Choroid plexus epithelial cell (primary cell): Measurements from ENCODE around the gene ADNP2.

Source experiments
- DNase-seq: peaks from one replicate; pipeline ENCODE4 v3.0.0-alpha.2; 2010; ENCODE audit warnings: low read depth
- H3K4me3 ChIP-seq: 2 replicates; pipeline ENCODE4 v1.5.1; 2011; ENCODE audit warnings: low read depth, mild to moderate bottlenecking, control low read depth, low read length, moderate library complexity
- TF ChIP-seq, protein P1 (sequence below): conservative IDR thresholded peaks from 2 replicates; pipeline ENCODE4 v1.5.1; 2011; ENCODE audit warnings: low read depth, mild to moderate bottlenecking, control low read depth, inconsistent platforms, low read length, moderate library complexity

Gene ADNP2

DNA sequence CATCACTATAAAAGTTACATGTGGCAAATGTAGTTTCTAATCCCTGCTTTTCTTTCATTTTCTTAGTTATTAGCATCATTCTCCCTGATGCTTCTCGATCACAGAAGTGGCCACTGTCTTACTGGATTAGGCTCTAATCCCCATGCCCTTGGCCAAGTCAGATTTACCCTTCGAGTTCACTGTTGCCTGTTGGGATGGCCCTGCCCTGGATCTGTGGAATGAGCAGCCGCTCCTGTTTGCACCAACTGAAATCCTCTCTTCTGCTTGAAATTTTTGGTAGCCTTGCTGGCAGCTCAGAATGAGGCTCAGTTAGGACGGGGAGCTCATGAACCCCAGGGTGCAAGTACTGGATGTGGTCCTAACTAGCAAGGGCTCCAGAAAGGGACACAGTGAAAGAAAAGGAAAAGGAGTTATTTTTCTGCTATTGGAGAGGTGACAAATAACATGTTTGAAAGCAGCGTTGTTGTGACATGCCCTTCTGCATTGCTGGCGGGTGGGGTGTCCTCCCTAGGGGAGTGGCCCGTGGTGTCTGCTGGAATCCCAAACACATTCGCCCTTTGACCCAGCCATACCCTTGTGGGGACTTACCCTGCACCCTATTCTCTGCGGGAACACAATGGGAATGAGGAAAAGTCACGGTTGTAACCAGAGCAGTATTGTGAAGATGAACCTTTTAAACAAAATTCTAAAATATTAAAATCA, 40.3 kb upstream of the ADNP2 start:
- H3K4me3 ChIP-seq = no peak overlapping the region
- DNase-seq = no peak
- TF ChIP-seq, protein P1, sequence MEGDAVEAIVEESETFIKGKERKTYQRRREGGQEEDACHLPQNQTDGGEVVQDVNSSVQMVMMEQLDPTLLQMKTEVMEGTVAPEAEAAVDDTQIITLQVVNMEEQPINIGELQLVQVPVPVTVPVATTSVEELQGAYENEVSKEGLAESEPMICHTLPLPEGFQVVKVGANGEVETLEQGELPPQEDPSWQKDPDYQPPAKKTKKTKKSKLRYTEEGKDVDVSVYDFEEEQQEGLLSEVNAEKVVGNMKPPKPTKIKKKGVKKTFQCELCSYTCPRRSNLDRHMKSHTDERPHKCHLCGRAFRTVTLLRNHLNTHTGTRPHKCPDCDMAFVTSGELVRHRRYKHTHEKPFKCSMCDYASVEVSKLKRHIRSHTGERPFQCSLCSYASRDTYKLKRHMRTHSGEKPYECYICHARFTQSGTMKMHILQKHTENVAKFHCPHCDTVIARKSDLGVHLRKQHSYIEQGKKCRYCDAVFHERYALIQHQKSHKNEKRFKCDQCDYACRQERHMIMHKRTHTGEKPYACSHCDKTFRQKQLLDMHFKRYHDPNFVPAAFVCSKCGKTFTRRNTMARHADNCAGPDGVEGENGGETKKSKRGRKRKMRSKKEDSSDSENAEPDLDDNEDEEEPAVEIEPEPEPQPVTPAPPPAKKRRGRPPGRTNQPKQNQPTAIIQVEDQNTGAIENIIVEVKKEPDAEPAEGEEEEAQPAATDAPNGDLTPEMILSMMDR = no peak

DNA sequence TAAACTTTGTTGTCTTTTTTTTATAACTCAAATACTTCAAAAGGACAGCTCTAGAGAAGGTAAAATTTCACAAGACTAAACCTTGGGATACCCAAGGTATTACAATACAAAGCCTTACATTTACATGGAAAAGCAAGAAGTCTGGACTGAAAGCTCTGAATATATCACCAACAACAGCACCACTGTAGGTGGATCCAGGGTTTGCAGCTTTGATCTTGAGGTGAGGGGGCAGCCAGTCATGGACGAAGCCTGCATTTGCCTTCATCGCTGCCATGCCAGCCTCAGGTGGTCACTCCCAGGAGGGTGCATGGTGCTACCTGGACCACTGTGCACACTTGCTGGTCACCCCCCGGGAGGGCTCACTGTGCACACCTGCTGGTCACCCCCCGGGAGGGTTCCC, 38.2 kb upstream of the ADNP2 start:
- DNase-seq = no peak
- TF ChIP-seq, protein P1 = no peak
- no peak overlapping the region for H3K4me3 ChIP-seq

DNA sequence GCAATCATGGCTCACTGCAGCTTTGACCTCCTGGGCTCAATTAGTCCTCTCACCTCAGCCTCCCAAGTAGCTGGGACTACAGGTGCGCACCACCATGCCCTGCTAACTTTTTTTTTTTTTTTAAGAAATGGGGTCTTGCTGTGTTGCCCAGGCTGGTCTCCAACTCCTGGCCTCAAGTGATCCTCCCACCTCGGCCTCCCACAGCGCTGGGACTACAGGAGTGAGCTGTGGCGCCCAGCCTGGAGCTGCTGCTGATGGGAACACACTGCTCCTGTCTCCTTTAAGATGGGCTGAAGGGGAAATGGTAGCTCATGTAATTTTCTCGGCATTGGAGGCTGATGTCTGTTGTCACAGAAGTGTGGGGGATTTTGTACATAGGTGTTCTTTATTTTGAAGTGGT, 34.9 kb upstream of the ADNP2 start:
- no peak overlapping the region for H3K4me3 ChIP-seq
- TF ChIP-seq, protein P1 = no peak
- no peak for DNase-seq

DNA sequence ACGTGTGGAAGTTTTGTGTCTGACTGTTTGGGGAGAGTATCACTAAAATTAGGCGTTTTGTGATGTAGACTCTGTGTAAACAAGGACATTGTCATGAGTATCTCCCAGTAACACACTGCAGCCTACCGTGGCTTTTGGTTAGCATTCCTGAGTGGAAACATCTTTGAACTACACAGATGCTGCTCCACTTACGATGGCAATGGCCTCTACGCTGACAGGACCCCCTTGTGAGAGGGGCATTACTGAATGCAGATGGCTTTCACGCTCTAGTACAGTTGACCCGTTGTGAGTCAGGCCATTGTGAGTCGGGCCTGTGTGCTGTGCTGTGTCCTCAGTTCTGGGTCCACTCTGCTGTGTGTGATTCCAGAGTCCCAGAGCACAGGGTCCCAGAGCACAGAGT, 34.4 kb upstream of the ADNP2 start:
- TF ChIP-seq, protein P1 = no peak
- DNase-seq = peak; percentile 19
- H3K4me3 ChIP-seq = no peak overlapping the region

DNA sequence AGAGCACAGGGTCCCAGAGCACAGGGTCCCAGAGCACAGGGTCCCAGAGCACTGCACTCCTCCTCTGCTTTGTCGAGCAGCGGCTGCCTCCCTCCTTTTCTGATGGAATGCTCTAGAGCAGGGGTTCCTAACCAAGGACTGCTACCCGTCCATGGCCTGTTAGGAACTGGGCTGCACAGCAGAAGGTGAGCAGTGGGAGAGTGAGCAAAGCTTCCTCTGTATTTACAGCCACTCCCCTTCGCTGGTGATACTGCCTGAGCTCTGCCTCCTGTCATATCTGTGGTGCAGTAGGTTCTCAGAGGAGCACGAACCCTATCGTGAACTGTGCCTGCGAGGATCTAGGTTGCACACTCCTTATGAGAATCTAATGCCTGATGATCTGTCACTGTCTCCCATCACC, 33.1 kb upstream of the ADNP2 start:
- DNase-seq = no peak
- no peak overlapping the region for H3K4me3 ChIP-seq
- TF ChIP-seq, protein P1 = no peak

DNA sequence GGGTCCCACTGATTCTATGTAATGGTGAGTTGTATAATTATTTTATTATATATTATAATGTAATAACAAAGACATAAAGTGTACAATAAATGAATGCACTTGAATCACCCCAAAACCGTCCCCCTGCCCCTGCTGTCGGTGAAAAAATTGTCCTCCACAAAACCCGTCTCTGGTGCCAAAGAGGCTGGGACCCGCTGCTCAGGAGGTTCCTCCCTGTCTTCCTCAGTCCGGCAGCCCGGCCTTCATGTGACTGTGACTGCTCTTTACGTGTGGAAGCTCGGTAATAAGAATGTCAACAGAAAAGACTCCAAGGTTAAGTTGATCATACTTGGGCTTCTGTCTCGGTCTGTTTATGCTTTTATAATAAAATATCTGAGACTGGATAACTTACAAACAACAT, 32.7 kb upstream of the ADNP2 start:
- TF ChIP-seq, protein P1 = no peak

DNA sequence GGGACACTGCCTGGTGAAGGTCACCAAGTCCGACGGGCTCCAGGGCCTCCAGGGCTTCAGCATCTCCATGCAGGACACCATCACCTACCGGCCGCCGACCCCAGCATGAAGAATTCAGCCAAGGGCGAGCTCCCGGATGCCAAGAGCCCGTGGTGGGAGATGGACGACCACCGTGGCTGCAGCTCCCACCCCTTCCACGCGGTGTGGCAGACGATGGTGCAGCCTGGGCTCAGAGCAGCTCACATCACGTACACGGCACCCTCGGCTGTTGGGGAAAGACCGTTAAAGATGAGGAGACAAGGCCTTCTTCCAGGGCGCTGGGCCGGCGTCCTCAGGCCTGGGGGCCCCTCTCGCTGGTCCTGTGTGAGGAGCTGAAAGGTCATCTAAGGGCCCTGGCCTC, 31.2 kb upstream of the ADNP2 start:
- no peak overlapping the region for H3K4me3 ChIP-seq
- DNase-seq = no peak
- TF ChIP-seq, protein P1 = no peak

More for the DNA sequence above, 32.7 kb upstream of the ADNP2 start:
- DNase-seq = no peak
- H3K4me3 ChIP-seq = no peak overlapping the region
